Stomach (tissue), 9 donors: ENCODE data around the gene TMEM208. TPM values are rescaled to one million over a fixed set of nuclear protein-coding genes. Genes with fewer than 3 reads are reported as not detected.

ENCODE experiments used
- DNase-seq, 2 donors: peaks; one replicate each; pipeline versions ENCODE4 v3.0.0 to v3.0.0-alpha.2; 2013 to 2019
- H3K27ac ChIP-seq, 5 donors: fragments of 200-600 bp in 4 of 5; sonication (generic) in 4 of 5; one replicate each; pipeline ENCODE4 v1.5.1; 2013 to 2019; ENCODE audit warnings: mild to moderate bottlenecking in 1 of 5, moderate library complexity in 1 of 5
- H3K27me3 ChIP-seq, 3 donors: fragments of 200-600 bp; sonication (generic); one replicate each; pipeline ENCODE4 v1.5.1; 2017 to 2019; ENCODE audit warnings: mixed run types in 1 of 3
- H3K36me3 ChIP-seq, 4 donors: fragments of 200-600 bp; sonication (generic); 1 replicate in 3 of 4; 2 replicates in 1 of 4; pipeline ENCODE4 v1.5.1; 2016 to 2019
- H3K4me1 ChIP-seq, 4 donors: fragments of 200-600 bp; sonication (generic); one replicate each; pipeline ENCODE4 v1.5.1; 2016 to 2019
- H3K4me3 ChIP-seq, 4 donors: fragments of 200-600 bp; sonication (generic) in 3 of 4; one replicate each; pipeline ENCODE4 v1.5.1; 2016 to 2019; ENCODE audit warnings: mild to moderate bottlenecking in 1 of 4
- H3K9me3 ChIP-seq, 4 donors: fragments of 200-600 bp; sonication (generic); one replicate each; pipeline ENCODE4 v1.5.1; 2016 to 2019
- CTCF ChIP-seq, 7 experiments: fragments of 450-650 bp in 4 of 7; fragments of 200-600 bp in 3 of 7; sonication (generic) in 3 of 7; IDR thresholded peaks; one replicate each; pipeline ENCODE4 v1.5.1; 2016 to 2019; ENCODE audit warnings: antibody characterized with exemption in 7 of 7, control low read depth in 2 of 7, mild to moderate bottlenecking in 1 of 7
- EP300 ChIP-seq: sonication (generic); formaldehyde crosslinking; IDR thresholded peaks from one replicate; pipeline ENCODE4 v1.6.1; 2017; ENCODE audit warnings: antibody characterized with exemption
- POLR2A ChIP-seq, 4 donors: fragments of 450-650 bp; IDR thresholded peaks; one replicate each; pipeline ENCODE4 v1.6.1; 2016; ENCODE audit warnings: antibody characterized with exemption in 4 of 4, control low read depth in 2 of 4, mild to moderate bottlenecking in 1 of 4, moderate library complexity in 1 of 4
- POLR2AphosphoS5 ChIP-seq, 3 donors: sonication (generic); formaldehyde crosslinking; IDR thresholded peaks; one replicate each; pipeline ENCODE4 v1.6.1; 2016; ENCODE audit warnings: antibody characterized with exemption in 3 of 3
- WGBS, 5 donors: extraction: QIAGEN DNeasy Blood & Tissue Kit in 3 of 5; methylation state at CpG; one replicate each; pipeline versions ENCODE4 v1.1.5 to v1.1.7; 2013 to 2018; 5-methylcytosine and 5-hydroxymethylcytosine counted together
- intact Hi-C: fragments of 100-400 bp; cut with DNase I; formaldehyde crosslinking; loops from one replicate; pipeline ENCODE4 v1.15.1; 2023; ENCODE audit warnings: low total_unique reads
- polyA plus RNA-seq, 3 donors: library from polyadenylated mRNA; stranded (reverse); fragments of 200-250 nt; gene quantifications; one replicate each; pipeline ENCODE4 v1.2.3, GENCODE V29; 2013
- total RNA-seq, 5 donors: library from RNA; depleted of rRNA; stranded (reverse); fragments of >200 nt; gene quantifications; one replicate each; pipeline versions ENCODE4 v1.1.0 to v1.2.3, GENCODE V29; 2014 to 2016
- donor health status: healthy with polysubstance abuse.
- donor health status: Bipolar disorder and iron deficiency.
- donor health status: healthy.

The TMEM208 gene
- total and polyA plus RNA-seq, 8 donors: 8.7 to 141 (median 51.0) TPM

- intact Hi-C loops: no loop called here
- Histone ChIP-seq H3K4me3 (peak overlapping the region; percentile 91 to 100 (median 94)), H3K36me3 (peaks cover 26 to 35% (median 31%) of the 10 kb centered on the region in 4 donors), H3K4me1 (peaks cover 24 to 50% (median 32%) of the 10 kb centered on the region in 4 donors), H3K27me3 (no peaks in the 10 kb centered on the region), H3K9me3 (no peaks in the 10 kb centered on the region), H3K27ac (peak overlapping the region in 2 of 5 donors; percentile 81 to 90)
- no peak for DNase-seq
- no peak for TF ChIP-seq EP300
- no peak for TF ChIP-seq POLR2A (IDR thresholded peaks at IDR 0.05)
- TF ChIP-seq CTCF (IDR thresholded peaks at IDR 0.05): no peak
- no peak for TF ChIP-seq POLR2AphosphoS5 (IDR thresholded peaks at IDR 0.05)
- WGBS, 5 donors: 10 to 19% (median 12%) methylated on average over 9 of the region's 9 CpGs
Observed at GRCh38 chr16:67191411-67191994, 35.4 kb upstream of the TMEM208 start.

- peak within 1 kb of the TSS; percentile 80 to 90 (median 84) for H3K27ac ChIP-seq
- intact Hi-C loops: no loop called here
- TF ChIP-seq CTCF (IDR thresholded peaks at IDR 0.05) (peak in 2 of 7 experiments; percentile 9 to 23), EP300 (no peak), POLR2A (IDR thresholded peaks at IDR 0.05) (no peak), POLR2AphosphoS5 (IDR thresholded peaks at IDR 0.05) (peak; percentile 85 to 99 (median 88))
Observed at GRCh38 chr16:67191995-67192681, 34.8 kb upstream of the TMEM208 start, which contains the start of gene E2F4. Gene E2F4 (plus strand): TSS chr16:67192155. CDS start chr16:67192228, 73 bp downstream.

GRCh38 chr16:67192781-67193361 is 34.1 kb upstream of the TMEM208 start:
- peaks cover 26 to 58% (median 36%) of the 10 kb centered on the region in 4 donors for H3K4me1 ChIP-seq
- TF ChIP-seq EP300 (no peak), POLR2A (IDR thresholded peaks at IDR 0.05) (no peak), CTCF (IDR thresholded peaks at IDR 0.05) (no peak), POLR2AphosphoS5 (IDR thresholded peaks at IDR 0.05) (no peak)
- no peaks in the 10 kb centered on the region for H3K9me3 ChIP-seq
- H3K27me3 ChIP-seq: no peaks in the 10 kb centered on the region
- 11 to 23% (median 17%) methylated on average over 17 of the region's 17 CpGs for WGBS, 5 donors
- intact Hi-C loops: no loop called here
- peak overlapping the region in 4 of 5 donors; percentile 80 to 90 (median 84) for H3K27ac ChIP-seq
- peak in 1 of 2 donors; percentile 21 for DNase-seq
- peak overlapping the region; percentile 91 to 100 (median 94) for H3K4me3 ChIP-seq
- H3K36me3 ChIP-seq: peaks cover 39 to 48% (median 45%) of the 10 kb centered on the region in 4 donors

More at GRCh38 chr16:67191995-67192681, 34.8 kb upstream of the TMEM208 start, which contains the start of gene E2F4:
- peak; percentile 93 to 97 for DNase-seq
- H3K4me1 ChIP-seq: peaks cover 24 to 51% (median 32%) of the 10 kb centered on the region in 4 donors
- no peaks in the 10 kb centered on the region for H3K9me3 ChIP-seq
- peaks cover 32 to 41% (median 38%) of the 10 kb centered on the region in 4 donors for H3K36me3 ChIP-seq
- peak within 1 kb of the TSS; percentile 91 to 100 (median 94) for H3K4me3 ChIP-seq
- no peaks in the 10 kb centered on the region for H3K27me3 ChIP-seq
- WGBS, 5 donors: 0% methylated on average over 4 to 54 of the region's 54 CpGs

- TF ChIP-seq POLR2A (IDR thresholded peaks at IDR 0.05) (no peak), EP300 (no peak), CTCF (IDR thresholded peaks at IDR 0.05) (no peak), POLR2AphosphoS5 (IDR thresholded peaks at IDR 0.05) (no peak)
- no peak for DNase-seq
- peak overlapping the region in 2 of 5 donors; percentile 81 to 90 for H3K27ac ChIP-seq
- no peaks in the 10 kb centered on the region for H3K9me3 ChIP-seq
- peaks cover 43 to 55% (median 51%) of the 10 kb centered on the region in 4 donors for H3K36me3 ChIP-seq
- peaks cover 32 to 65% (median 42%) of the 10 kb centered on the region in 4 donors for H3K4me1 ChIP-seq
- H3K4me3 ChIP-seq: peak overlapping the region in 3 of 4 donors; percentile 93 to 100 (median 95)
- H3K27me3 ChIP-seq: no peaks in the 10 kb centered on the region
- intact Hi-C loops: no loop called here
Observed at GRCh38 chr16:67193536-67193935, 33.4 kb upstream of the TMEM208 start.
